GM21576 (cell line): ENCODE data around the gene PODXL2.

Experiments
- ATAC-seq: cut with Tn5 transposase; IDR thresholded peaks from one replicate; pipeline ENCODE4 v1.9.1; 2021; ENCODE audit warnings: mild to moderate bottlenecking, moderate library complexity; ENCODE audit not compliant: unreplicated experiment

Gene PODXL2

DNA sequence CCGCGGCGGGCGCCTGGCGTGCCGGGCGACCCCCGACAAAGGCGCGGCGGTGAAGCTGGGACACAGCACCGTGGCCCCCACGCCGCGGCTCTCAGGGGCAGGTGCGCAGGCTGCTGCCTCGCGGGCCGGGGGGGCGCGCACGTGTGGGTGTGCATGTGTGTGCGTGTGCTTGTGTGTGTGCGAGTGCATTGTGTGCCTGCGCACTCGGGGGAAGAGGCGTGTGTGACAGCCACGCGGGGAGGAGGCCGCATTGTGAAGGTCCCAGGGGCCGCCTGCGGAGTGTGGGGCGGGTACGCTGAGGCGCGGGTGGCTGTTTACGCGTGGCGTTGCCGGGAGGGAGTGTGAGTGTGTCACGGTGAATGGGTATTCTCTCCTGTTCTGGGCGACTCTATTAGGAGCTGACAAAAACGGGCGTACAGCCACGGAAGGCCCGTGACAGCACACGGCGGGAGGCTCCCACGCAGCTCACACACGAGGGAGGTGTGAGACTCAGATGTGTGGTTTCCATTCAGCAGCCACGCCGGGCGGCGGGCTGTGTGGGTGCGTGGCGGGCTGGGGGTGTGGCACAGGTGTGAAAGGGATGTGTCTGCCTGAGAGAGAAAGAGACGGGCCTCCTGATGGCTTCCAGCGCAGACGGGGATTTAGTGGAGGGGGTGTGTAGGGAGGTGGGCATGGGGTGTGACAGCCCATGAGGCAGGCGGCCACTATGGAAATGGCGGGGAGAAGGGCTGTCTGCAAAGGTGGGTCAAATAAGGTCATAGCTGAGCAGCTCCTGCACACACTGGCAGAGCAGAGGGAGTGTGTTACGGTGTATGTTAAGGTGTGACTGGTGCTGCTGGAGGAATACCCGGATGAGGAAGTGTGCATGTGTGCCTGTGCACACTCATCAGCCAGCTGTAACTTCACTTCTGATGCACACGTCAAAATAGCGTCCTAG, 750 bp downstream of the PODXL2 start:
- ATAC-seq = no peak

DNA sequence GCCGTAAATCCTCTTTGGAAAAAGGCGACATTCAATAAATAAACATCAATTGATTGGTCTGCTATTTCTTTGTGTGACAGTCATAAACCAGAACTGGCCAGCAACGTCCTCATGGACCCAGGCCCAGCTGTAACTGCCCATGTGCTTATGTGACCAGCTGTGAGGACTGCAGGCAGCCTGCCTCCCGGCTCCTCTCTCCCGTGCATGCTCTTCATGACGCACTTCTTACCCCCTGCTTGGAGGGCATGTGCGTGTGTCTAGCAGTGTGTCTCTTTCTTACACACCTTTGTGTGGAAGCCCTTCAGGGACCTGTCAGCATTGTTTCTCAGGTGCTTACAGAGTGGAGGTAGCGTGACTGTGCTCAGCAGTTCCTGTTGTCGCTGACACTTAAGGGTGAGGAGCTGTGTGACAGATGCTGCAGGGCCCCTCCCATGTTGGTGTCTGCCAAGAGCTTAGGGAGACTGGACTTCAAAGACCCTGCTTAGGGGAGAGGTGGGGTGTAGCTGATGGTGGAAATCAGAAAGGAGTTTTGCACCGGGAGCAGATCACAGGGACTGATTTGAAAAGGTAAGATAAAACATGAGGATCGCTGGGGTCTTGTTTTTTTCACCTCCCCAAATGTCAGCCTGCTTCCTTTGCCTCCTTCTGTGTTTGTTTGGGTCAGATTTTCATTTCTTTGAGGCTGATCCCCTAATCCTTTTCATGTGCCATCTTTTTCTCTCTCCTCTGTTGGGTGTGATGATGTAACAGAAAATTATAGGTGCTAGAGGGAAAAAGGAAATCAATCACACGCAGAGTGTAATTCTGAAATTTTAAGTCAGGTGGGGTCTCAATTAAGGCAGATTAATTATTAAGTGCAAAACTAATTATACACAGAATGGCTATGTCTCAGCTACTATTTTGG, 2.1 kb downstream of the PODXL2 start:
- ATAC-seq = no peak

DNA sequence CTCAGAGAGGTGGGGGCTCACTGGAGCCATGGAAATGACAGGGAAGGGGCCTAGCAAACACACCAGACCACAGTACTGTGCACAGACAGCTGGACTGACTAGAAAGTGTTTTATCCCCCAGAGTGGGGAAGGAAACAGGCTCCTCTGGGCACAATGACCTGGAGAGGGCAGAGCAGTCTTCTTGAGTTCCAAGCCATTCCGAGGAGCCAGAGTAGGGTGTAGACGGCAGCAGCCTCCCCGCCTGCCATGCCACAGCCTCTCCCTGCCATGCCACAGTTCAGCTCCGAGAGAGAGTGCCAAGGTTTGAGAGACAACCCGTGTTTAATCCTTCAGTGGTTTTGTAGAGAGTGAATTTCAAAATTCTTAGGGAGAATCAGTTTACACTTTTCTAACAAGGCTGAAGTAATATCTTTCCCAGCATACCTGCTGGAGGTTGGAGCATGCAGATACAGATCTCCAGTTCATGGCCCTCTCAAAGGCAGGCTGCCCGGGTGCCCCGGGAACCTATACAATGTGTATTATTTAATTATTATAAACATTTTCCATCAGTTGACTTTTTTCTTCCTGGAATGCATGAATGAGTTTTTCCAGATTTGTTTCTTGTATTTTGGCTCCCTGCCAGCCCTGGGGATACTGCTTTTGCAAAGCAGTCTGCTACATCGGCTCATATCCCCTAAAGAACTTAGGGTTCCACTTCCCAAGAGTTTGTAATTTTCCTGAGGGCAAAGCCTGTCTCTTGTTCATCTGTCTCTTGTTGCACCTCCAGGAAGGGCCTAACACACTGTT, 3.2 kb downstream of the PODXL2 start:
- no peak for ATAC-seq

DNA sequence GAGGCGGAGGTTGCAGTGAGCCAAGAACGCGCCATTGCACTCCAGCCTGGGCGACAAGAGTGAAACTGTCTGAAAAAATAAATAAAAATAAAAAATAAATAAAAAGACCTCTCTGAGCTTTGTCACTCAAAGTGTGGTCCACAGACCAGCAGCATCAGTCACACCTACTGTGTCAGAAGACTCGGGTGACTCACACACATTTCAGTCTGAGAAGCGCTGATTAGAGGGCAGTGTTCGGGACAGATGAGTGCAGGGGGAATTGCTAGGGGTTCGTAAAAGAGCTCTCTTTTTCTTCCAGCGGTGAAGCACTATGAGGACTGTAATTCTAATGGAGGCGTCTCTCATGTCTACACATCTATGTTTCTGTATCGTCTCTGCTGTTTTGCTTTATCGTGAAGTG, 5.7 kb downstream of the PODXL2 start:
- no peak for ATAC-seq

DNA sequence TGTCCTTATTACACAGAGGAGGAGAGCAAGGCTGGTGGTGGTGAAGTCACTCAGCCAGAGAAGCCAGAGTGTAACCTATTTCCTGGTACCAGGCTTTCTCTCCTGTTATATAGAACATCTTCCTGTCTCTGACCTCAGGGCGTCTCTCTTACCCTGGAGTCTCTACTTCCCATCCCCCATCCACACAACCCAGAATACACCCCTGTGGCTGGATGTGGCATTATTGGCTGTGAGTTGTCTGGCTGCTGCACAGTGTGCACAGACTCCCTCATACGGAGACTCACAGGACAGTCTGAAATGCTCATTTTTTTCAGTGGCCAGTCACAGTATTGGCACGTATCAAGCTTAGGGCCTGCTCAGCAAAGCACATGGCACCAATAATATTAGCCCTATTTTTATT, 8.6 kb downstream of the PODXL2 start:
- ATAC-seq = no peak

DNA sequence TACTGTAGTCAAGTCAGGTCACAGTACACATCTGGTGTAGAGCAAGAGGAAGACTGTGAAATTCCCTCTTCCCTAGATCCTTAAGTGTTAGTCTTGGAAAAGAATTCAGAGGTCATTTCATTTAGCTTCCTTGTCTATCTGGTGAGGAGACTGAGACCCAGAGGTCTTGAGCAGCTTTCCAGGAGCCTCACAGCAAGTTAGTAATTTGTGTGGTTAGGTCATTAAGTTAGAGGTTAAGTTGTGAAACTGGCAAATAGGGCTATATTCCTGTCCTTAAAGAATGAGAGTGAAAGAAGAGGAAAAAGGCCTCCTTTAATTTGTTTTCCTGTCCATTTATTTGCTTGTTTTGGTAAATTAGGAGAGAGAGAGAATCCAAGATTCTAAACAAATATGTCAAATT, 9.0 kb downstream of the PODXL2 start:
- ATAC-seq = no peak

DNA sequence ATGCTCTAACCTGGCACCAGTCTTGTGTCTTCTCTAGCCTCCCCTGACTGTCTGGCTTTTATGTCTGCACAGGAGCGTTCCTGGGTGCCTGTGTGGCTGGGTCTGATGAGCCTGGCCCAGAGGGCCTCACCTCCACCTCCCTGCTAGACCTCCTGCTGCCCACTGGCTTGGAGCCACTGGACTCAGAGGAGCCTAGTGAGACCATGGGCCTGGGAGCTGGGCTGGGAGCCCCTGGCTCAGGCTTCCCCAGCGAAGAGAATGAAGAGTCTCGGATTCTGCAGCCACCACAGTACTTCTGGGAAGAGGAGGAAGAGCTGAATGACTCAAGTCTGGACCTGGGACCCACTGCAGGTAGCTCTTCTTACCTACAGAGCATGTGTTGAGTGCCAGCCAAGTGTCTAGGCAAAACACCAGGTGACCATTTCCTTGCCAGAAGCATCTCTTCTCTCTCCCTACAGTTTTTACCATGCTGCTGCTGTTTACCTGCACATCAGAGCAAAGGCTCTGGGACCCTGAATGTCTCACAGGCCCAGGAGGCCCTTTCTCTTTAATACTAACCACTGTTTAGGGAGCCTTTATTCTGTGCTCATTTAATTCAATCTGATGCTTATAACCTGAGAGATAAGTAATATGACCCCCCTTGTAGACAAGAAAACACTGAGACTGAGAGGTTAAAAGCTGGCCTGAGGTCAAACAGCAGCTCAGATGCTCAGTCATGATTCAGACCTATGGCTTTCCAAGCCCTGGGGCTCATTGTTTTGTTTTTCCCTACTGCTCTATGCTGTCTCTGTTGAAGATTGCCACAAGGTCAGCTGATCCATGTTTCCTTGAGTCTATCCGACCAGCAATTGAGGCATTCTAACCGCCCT, 10.4 kb downstream of the PODXL2 start:
- ATAC-seq = no peak

DNA sequence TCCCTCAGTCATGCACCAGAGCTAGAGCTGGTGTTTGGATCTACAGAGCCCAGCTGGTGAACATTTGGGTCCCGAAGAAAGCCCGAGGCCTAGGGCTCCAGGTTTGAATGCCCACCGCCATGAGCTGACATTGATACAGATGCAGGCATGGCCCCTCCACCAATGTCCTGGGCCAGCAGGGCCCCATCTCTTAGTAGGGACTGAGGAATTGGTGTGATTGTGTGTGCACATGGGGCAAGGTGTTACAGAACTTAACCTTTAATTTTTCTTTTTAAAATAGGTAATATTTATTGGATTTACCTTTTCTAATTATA, 11.0 kb downstream of the PODXL2 start:
- ATAC-seq = no peak

DNA sequence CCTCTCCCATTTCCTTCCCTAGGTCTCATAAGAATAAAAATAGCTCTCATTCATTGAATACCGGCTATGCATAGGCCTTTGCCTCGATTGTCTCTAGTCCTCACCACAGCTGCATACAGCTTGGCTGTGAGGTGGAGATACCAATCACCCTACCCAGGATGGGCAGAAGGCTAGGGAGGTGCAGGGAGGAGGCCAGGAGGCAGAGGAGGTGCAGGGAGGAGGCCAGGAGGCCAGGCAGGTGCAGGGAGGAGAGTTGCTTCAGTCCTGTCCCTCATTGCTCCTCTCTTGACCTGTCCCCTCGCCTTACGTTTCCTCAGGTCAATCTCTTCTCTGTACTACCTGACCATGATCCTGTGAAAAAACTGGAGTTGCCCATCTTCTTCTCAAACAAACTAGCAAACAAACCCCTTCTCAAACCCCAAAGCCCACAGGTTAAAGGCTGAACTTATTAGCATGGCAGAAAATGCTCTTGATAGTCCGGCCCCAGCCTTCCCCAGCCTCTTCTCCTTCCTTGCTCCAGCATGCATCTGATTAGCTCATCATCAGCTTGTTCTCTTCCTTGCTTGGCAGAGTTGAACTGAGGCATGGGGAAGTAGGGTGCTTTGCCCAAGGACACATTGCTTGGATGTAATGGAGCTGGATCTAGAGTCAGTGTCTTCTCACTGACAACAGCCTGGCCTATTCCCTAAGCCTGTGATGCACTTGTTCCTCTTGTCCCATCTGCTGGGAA, 15.8 kb downstream of the PODXL2 start:
- ATAC-seq = no peak

DNA sequence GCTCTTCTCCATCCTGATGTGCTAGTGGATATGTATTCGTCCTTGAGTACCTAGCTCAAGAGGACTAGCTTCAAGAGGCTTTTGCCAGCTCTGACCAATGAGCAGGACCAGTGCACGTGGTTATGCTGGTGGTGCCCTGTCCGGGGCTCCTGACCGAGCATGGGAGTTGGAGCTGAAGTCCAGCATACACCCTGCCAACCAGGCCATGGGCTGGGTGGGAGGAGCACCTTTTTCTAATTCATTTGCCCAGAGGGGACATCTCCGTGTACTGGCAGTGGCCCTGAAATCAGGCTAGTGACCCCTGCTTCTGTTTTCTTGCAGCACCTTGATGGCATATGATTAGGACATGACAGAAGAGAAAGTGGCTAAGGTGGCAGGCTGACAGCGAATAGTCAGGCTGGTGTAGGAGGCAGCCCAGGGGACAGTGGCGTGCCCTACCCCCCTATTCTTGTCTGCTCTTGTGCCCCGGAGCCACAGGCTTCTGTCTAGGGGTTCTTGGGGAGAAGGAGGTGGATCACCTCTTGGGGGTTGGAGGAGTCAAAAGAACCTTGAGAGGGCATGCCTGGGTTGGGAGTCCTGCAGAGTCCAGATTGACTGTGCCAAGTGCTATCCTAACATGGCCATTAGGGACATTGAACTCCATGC, 16.5 kb downstream of the PODXL2 start:
- no peak for ATAC-seq

DNA sequence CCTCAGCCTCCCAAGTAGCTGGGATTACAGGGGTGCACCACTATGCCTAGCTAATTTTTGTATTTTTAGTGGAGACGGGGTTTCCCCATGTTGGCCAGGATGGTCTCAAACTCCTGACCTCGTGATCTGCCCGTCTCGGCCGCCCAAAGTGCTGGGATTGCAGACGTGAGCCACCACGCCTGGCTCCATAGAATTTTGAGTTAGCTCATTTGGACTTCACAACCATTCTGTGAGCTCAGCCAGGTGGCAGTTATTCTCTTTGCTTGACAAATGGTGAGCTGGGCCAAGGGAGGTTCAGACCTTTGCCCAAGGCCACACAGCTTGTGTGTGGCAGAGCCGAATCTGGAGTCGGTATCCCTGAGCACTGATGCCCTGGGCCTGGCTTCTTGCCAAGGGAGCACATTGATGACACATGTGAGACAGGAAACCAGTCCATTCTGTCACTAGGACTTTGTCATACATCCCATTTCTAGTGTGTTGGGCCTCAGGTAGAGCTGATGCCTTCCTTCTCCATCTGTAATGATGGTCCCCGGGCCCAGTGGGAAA, 17.6 kb downstream of the PODXL2 start:
- ATAC-seq = no peak

DNA sequence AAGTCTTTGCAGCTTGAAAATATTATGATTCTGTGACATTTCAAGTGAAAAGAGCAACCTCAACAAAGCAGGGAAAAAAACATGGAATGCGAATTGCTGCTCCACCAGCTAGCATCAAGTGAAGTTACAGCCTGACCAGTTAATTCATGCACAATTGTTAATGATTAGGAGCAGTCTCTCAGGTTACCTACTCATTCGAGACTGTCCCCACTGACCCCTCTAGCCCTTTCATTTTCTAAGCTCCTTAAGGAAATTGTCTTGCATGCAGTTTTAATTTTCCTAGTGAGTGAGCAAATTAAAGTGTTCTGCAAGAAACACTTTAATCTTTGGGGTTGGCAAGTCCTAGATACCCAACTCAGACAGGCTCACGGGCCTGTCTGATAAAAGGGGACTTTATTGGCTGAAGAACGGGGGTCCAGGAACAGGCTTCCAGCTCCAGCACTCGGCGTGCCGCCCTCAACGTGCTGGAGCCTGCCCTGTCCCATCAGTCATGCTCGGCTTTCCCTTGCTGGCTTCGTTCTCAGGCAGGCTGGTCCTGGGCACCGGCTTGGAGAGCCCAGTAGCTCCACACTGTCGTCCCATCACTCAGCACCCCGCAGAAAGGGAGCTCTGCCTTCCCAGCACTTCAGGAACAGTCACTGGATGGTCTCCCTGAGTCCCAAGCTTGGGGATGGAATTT, 18.3 kb downstream of the PODXL2 start:
- ATAC-seq = no peak

DNA sequence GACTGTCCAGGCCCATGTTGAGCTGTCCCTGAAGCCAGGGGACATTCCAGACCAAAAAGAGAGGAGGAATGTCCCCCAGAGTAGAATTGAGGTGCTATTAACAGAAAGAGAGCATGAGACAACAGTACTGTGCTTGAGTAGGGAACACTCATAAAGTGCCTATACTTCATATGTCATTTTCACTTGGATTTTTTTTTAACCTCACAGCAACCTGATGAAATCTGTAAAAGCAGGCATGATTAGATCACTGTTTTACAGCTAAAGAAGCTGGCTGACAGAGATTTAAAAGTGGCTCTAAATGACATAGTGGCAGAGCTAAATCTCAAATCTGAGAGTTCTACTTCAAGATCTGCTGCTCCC, 18.8 kb downstream of the PODXL2 start:
- ATAC-seq = no peak

DNA sequence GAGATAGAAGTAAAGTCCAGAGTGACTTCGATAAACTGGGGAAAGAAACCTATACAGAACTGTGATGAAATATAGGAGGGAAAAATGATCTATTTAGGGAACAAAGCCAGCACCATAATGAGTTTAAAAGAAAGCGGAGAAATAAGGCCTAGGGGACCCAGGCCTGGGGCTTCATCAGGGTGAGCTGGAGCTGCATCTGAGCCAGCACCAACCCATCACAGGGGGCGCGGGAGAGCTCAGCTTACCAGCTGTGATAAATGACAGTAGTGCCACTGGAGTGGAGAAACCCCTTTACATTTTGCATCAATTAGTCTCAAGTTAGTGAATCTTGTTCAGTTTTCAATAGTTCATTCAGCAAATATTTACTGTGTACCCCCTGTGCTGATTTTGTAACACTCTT, 21.3 kb downstream of the PODXL2 start:
- no peak for ATAC-seq

DNA sequence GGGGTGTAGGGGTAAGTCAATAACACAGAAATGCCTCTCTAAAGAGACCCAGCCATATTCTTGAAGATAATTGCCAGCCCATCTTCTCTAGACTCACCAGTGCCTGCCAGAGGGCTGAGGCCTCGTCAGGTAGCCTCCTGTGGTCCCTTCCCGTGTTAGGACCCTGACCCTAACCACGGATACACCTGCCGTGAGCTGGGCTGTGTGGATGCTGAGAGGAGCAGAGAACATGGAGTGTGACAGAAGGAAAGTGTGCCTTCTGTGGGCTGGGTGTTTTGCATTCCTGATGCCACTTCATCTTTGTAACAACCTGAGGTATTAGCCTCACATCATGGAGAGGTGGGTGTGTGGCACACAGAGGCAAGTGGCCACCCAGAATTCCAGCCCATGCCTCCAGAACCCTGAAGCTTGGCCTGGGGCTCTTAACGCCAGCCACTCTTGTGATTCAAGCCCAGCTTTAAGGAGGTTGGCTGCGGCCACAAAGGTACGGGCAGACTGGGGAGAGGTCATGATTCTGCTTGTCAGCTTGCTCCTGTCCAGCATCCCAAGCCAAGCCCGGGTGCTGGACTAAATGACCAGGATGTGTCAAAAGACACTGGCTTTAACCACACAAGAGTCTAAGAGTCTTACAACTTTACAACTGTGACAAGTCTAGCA, 22.7 kb downstream of the PODXL2 start:
- ATAC-seq = no peak

DNA sequence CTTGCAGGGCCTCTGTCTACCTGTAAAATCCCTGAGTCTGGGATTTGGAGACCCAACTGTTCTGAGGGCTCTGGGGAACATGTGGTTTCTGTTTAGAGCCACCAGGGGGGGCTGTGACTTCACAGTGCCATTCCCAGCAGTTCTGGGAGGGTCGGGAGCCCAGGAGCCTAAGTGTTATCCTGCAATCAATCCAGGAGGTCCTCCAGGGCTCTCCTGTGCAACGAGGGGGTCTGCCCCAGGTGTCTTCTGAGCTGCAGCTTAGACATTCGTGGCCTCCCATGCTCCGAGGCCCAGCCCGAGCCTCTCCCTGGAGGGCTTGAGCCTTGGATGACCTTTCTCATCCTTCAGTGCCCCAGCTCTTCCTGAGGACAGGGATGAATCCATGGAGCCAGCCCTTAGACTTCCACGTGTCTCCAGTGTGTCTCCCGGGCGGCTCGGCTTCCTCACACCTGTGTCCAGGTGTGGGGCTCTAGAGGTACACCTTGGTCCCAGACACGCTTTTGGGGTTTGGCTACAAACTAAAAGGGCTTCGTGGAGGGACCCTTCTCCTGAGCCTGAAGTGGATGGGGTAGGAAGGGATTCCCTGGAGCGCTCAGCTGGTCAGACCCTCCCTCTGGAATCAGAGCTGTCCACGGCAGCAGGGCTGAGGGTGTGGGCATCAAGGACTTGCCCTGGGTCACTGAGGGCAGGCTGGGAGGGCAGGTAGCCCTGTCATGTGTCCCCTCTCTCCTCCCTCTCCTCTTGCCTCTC, 23.4 kb downstream of the PODXL2 start:
- ATAC-seq = no peak

DNA sequence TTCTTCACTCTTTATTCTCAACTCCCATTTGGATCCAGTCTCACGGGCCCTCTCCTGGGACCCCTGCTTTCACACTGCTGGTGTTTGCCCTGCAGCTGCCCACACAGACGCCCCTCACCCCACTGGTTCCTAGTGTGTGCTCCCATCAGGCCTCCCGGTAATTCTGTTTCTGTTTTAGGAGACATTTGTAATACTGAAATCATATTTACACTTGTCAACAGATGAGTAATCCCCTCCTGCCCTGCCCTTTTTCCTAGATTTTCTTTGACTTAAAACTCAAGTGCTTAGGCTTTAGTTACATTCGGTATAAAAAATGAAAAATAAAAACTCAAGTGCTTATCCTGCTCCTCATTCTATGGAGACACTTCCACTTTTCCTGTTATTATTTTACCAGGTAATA, 25.4 kb downstream of the PODXL2 start:
- ATAC-seq = no peak
